H1 (cell line): Measurements from ENCODE around the gene SYT2. TPM values are rescaled to one million over a fixed set of nuclear protein-coding genes. Genes with fewer than 3 reads are reported as not detected.

Experiments
- CTCF ChIA-PET: fragments of 300-600 bp; sonication (Branson Sonifier 250); formaldehyde crosslinking; loops from one replicate; lab custom pipeline; 2021; ENCODE audit not compliant: partially characterized antibody; lab: Charles Lee
- POLR2A ChIA-PET: fragments of 300-600 bp; sonication (Branson Sonifier 250); formaldehyde crosslinking; loops from one replicate; lab custom pipeline; 2021; ENCODE audit warnings: inconsistent platforms; ENCODE audit not compliant: partially characterized antibody; lab: Charles Lee
- DNase-seq, 2 experiments: peaks; one replicate each; pipeline versions ENCODE4 v3.0.0 to v3.0.0-alpha.2; 2010 to 2022; ENCODE audit warnings: low spot score in 2 of 2, low read depth in 1 of 2, mixed read lengths in 1 of 2
- FAIRE-seq: peaks from 2 replicates; lab custom pipeline; 2011; peaks lifted over from hg19 to GRCh38; lab: Jason Lieb, UNC
- H2AFZ ChIP-seq: 2 replicates; pipeline ENCODE4 v1.8.1; 2012; ENCODE audit warnings: low read length, inconsistent platforms
- H2AK5ac ChIP-seq: 2 replicates; pipeline ENCODE4 v1.6.1; 2013; ENCODE audit warnings: low read depth, low read length
- H2BK120ac ChIP-seq: replicated peaks from 2 replicates; pipeline ENCODE3; 2013; ENCODE audit warnings: low read depth, low read length, inconsistent platforms
- H2BK12ac ChIP-seq: 2 replicates; pipeline ENCODE4 v1.6.1; 2013; ENCODE audit warnings: low read depth, low read length
- H2BK15ac ChIP-seq: 2 replicates; pipeline ENCODE4 v1.6.1; 2013; ENCODE audit warnings: low read length
- H2BK20ac ChIP-seq: 2 replicates; pipeline ENCODE4 v1.6.1; 2013; ENCODE audit warnings: low read length
- H2BK5ac ChIP-seq: 2 replicates; pipeline ENCODE4 v1.6.1; 2013; ENCODE audit warnings: low read depth, low read length
- H3K14ac ChIP-seq: 2 replicates; pipeline ENCODE4 v1.6.1; 2013; ENCODE audit warnings: inconsistent platforms; ENCODE audit not compliant: insufficient read length
- H3K18ac ChIP-seq: 2 replicates; pipeline ENCODE4 v1.6.1; 2013; ENCODE audit warnings: low read length; ENCODE audit errors: extremely low read depth
- H3K23ac ChIP-seq: 2 replicates; pipeline ENCODE4 v1.6.1; 2013; ENCODE audit warnings: inconsistent platforms; ENCODE audit not compliant: insufficient read length
- H3K23me2 ChIP-seq: 2 replicates; pipeline ENCODE4 v1.6.1; 2013; ENCODE audit warnings: low read depth, low read length
- H3K27ac ChIP-seq: 2 replicates; pipeline ENCODE4 v1.6.1; 2011; ENCODE audit warnings: low read depth, low read length, inconsistent platforms
- H3K27me3 ChIP-seq, 4 experiments: replicated peaks in 1 of 4; 1 replicate in 1 of 4; 2 replicates in 3 of 4; pipeline versions ENCODE4 v1.6.1 to v1.8.1; 2011 to 2013; ENCODE audit warnings: low read length in 3 of 4, mild to moderate bottlenecking in 3 of 4, inconsistent platforms in 2 of 4, mixed read lengths in 2 of 4, moderate library complexity in 1 of 4; ENCODE audit not compliant: control insufficient read depth in 3 of 4, insufficient read depth in 3 of 4; ENCODE audit errors: extremely low read depth in 1 of 4
- H3K36me3 ChIP-seq, 4 experiments: 2 replicates each; pipeline versions ENCODE4 v1.6.1 to v1.8.1; 2011 to 2013; ENCODE audit warnings: mild to moderate bottlenecking in 4 of 4, low read length in 3 of 4, moderate library complexity in 2 of 4, control low read depth in 1 of 4, inconsistent platforms in 1 of 4; ENCODE audit not compliant: insufficient read depth in 4 of 4, control insufficient read depth in 2 of 4
- H3K4ac ChIP-seq: replicated peaks from 2 replicates; pipeline ENCODE3; 2013; ENCODE audit warnings: low read length, low read depth, mixed read lengths, inconsistent platforms; ENCODE audit not compliant: insufficient read length
- H3K4me1 ChIP-seq, 4 experiments: replicated peaks in 1 of 4; 1 replicate in 1 of 4; 2 replicates in 3 of 4; pipeline versions ENCODE4 v1.6.1 to v1.8.1; 2011 to 2013; ENCODE audit warnings: low read length in 3 of 4, inconsistent platforms in 2 of 4, mixed read lengths in 1 of 4; ENCODE audit not compliant: insufficient read depth in 4 of 4, control insufficient read depth in 3 of 4
- H3K4me2 ChIP-seq, 2 experiments: 2 replicates each; pipeline versions ENCODE4 v1.6.1 to v1.8.1; 2011 to 2013; ENCODE audit warnings: low read depth in 2 of 2, low read length in 2 of 2, control low read depth in 1 of 2, inconsistent platforms in 1 of 2, mild to moderate bottlenecking in 1 of 2; ENCODE audit not compliant: insufficient read depth in 1 of 2
- H3K4me3 ChIP-seq, 4 experiments: fragments of 200-600, 300-600 bp in 1 of 4; sonication (generic), shearing (Covaris generic), sonication (Bioruptor Twin) in 1 of 4; 2 replicates each; pipeline versions ENCODE4 v1.5.1 to v1.8.1; 2011 to 2016; ENCODE audit warnings: low read length in 4 of 4, low read depth in 3 of 4, control low read depth in 2 of 4, inconsistent platforms in 2 of 4, mild to moderate bottlenecking in 2 of 4, mixed read lengths in 1 of 4, moderate library complexity in 1 of 4; ENCODE audit not compliant: insufficient read depth in 2 of 4; ENCODE audit errors: extremely low read depth in 1 of 4
- H3K56ac ChIP-seq: replicated peaks from 2 replicates; pipeline ENCODE3; 2013; ENCODE audit warnings: low read depth, mild to moderate bottlenecking, mixed read lengths, low read length, inconsistent platforms; ENCODE audit not compliant: insufficient read length
- H3K79me1 ChIP-seq: 2 replicates; pipeline ENCODE4 v1.6.1; 2013; ENCODE audit warnings: low read depth, low read length, control low read depth
- H3K79me2 ChIP-seq, 2 experiments: 2 replicates each; pipeline versions ENCODE4 v1.6.1 to v1.8.1; 2012 to 2013; ENCODE audit warnings: low read length in 2 of 2, mild to moderate bottlenecking in 2 of 2, inconsistent platforms in 1 of 2; ENCODE audit not compliant: insufficient read depth in 2 of 2, control insufficient read depth in 1 of 2
- H3K9ac ChIP-seq, 4 experiments: replicated peaks in 1 of 4; 1 replicate in 1 of 4; 2 replicates in 3 of 4; pipeline versions ENCODE4 v1.6.1 to v1.8.1; 2011 to 2013; ENCODE audit warnings: low read depth in 3 of 4, low read length in 3 of 4, control low read depth in 2 of 4, mild to moderate bottlenecking in 2 of 4, moderate library complexity in 2 of 4, inconsistent platforms in 1 of 4; ENCODE audit errors: extremely low read depth in 1 of 4
- H3K9me3 ChIP-seq, 2 experiments: 2 replicates each; pipeline versions ENCODE4 v1.6.1 to v1.8.1; 2012 to 2013; ENCODE audit warnings: mild to moderate bottlenecking in 2 of 2, moderate library complexity in 2 of 2, control low read depth in 1 of 2, inconsistent platforms in 1 of 2, low read depth in 1 of 2, low read length in 1 of 2, mixed read lengths in 1 of 2; ENCODE audit not compliant: insufficient read depth in 2 of 2
- H4K20me1 ChIP-seq, 2 experiments: replicated peaks in 1 of 2; 2 replicates each; pipeline versions ENCODE3 to v1.8.1; 2011 to 2013; ENCODE audit warnings: inconsistent platforms in 2 of 2, low read length in 2 of 2, mild to moderate bottlenecking in 1 of 2; ENCODE audit not compliant: insufficient read depth in 2 of 2, control insufficient read depth in 1 of 2
- H4K5ac ChIP-seq: 2 replicates; pipeline ENCODE4 v1.6.1; 2013; ENCODE audit warnings: low read length, low read depth, mixed read lengths, inconsistent platforms; ENCODE audit not compliant: insufficient read length
- H4K8ac ChIP-seq: 2 replicates; pipeline ENCODE4 v1.8.0; 2013; ENCODE audit warnings: mild to moderate bottlenecking, moderate library complexity, low read length, inconsistent platforms; ENCODE audit not compliant: insufficient read depth; ENCODE audit errors: extremely low read depth
- H4K91ac ChIP-seq: replicated peaks from 2 replicates; pipeline ENCODE3; 2013; ENCODE audit warnings: low read length, mixed read lengths, inconsistent platforms; ENCODE audit not compliant: insufficient read length
- CEBPB ChIP-seq: IDR thresholded peaks from 2 replicates; pipeline ENCODE4 v1.6.1; 2012; ENCODE audit warnings: low read depth, low read length
- E2F6 ChIP-seq: IDR thresholded peaks from 2 replicates; pipeline ENCODE4 v1.6.1; 2012; ENCODE audit warnings: inconsistent platforms
- NRF1 ChIP-seq: IDR thresholded peaks from 2 replicates; pipeline ENCODE4 v1.6.1; 2011; ENCODE audit warnings: mild to moderate bottlenecking, low read depth, low read length, improper control_type of control experiment
- WGBS, 2 experiments: shearing (Covaris generic) in 1 of 2; methylation state at CpG; one replicate each; pipeline versions ENCODE4 v1.1.6 to v1.1.7; 2013 to 2015; ENCODE audit warnings: low lambda C conversion rate in 2 of 2, mixed read lengths in 2 of 2, inconsistent platforms in 1 of 2, low coverage in 1 of 2, missing lambda C conversion rate in 1 of 2; ENCODE audit not compliant: insufficient replicate concordance in 2 of 2, insufficient coverage in 1 of 2, insufficient read length in 1 of 2; ENCODE audit errors: extremely low coverage in 1 of 2, missing lambda C conversion rate in 1 of 2; 5-methylcytosine and 5-hydroxymethylcytosine counted together
- polyA plus RNA-seq, 7 experiments: library from polyadenylated mRNA; depleted of rRNA in 3 of 7; stranded (reverse) in 5 of 7; unstranded in 2 of 7; fragments of >200 nt in 5 of 7; fragments of 200-250 nt in 2 of 7; gene quantifications; 1 replicate in 5 of 7; 2 replicates in 1 of 7; 4 replicates in 1 of 7; pipeline versions ENCODE4 v1.2.1 to v1.2.3, GENCODE V29; 2011 to 2013; ENCODE audit warnings: missing spikeins in 2 of 7, mixed read lengths in 2 of 7
- total RNA-seq: library from RNA; stranded (reverse); fragmentation: NEBNext Ultra II Directional; extraction: Animal tissue kit (Norgen Biotek cat#: 25700); gene quantifications from 2 replicates; pipeline ENCODE4 v1.2.1, GENCODE V29; 2021

The SYT2 gene
- total and polyA plus RNA-seq, 2 of the 8 experiments (the other 6 are each of a cell fraction or from before 2014, with no cell fraction given) = 2.8 to 11.0 TPM

GRCh38 chr1:202590975-202591411 lies 119.3 kb downstream of the SYT2 start:
- Histone ChIP-seq H3K4me3 (no peak overlapping the region), H2BK12ac (no peak overlapping the region), H3K36me3 (no peaks in the 10 kb centered on the region), H2AFZ (no peak overlapping the region), H3K9ac (no peak overlapping the region), H3K56ac (no peak overlapping the region), H2AK5ac (no peak overlapping the region), H3K9me3 (no peaks in the 10 kb centered on the region), H3K27me3 (no peaks in the 10 kb centered on the region; a peak in 1 of 7 replicates), H4K8ac (no peak overlapping the region), H3K27ac (no peak overlapping the region), H3K23me2 (no peaks in the 10 kb centered on the region), H3K4ac (no peak overlapping the region), H2BK120ac (no peak overlapping the region), H2BK5ac (no peak overlapping the region), H2BK20ac (no peak overlapping the region), H3K18ac (no peak overlapping the region), H3K4me2 (no peak overlapping the region), H3K23ac (no peak overlapping the region), H3K79me2 (no peaks in the 10 kb centered on the region), H4K5ac (no peak overlapping the region), H2BK15ac (no peak overlapping the region), H3K79me1 (no peaks in the 10 kb centered on the region), H3K4me1 (no peaks in the 10 kb centered on the region), H4K91ac (no peak overlapping the region), H4K20me1 (no peaks in the 10 kb centered on the region), H3K14ac (no peak overlapping the region)
- ChIA-PET CTCF (interaction anchor here (0.6 to 3.2 kb wide), 7 partner anchors 13 to 91 kb away, joined by 3 to 13 read pairs (median 4); no protein-coding TSS in a partner anchor), POLR2A (no interaction called here)
- no peak for DNase-seq
- no peak for TF ChIP-seq CEBPB
- no peak for TF ChIP-seq NRF1
- no peak for TF ChIP-seq E2F6
- no peak for FAIRE-seq
- 84% methylated on average over 5 of the region's 5 CpGs; no CpG with 5 or more reads in 1 of the 2 experiments for WGBS, 2 experiments
